NCI-H345 (cell line): ENCODE measurements around the gene KIF1A.
A peak's percentile ranks its signal among the peaks of the same experiment; 100 is the strongest.

Experiments
- DNase-seq: peaks from one replicate; lab custom pipeline; 2025; lab: John Stamatoyannopoulos, UW

The KIF1A gene

DNA sequence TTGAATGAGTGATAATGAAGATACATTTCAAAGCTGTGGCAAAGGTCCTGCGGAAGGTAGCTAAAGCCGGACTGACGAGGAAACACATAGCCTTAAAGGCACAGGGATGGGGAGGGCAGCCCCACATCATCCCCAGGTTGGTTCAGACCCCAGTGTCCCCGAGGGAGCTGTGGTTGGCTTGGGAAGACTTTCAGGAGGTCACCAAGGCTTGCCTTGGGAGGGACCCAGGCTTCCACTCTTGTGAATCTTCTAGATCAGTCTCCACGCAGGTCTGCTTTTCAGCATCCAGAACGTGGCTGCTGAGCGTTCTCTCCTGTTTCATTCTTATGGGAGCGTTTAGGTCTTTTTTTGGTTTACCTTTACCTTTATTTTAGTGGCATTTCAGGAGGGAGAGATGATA, 16.8 kb downstream of the KIF1A start:
- no peak for DNase-seq

DNA sequence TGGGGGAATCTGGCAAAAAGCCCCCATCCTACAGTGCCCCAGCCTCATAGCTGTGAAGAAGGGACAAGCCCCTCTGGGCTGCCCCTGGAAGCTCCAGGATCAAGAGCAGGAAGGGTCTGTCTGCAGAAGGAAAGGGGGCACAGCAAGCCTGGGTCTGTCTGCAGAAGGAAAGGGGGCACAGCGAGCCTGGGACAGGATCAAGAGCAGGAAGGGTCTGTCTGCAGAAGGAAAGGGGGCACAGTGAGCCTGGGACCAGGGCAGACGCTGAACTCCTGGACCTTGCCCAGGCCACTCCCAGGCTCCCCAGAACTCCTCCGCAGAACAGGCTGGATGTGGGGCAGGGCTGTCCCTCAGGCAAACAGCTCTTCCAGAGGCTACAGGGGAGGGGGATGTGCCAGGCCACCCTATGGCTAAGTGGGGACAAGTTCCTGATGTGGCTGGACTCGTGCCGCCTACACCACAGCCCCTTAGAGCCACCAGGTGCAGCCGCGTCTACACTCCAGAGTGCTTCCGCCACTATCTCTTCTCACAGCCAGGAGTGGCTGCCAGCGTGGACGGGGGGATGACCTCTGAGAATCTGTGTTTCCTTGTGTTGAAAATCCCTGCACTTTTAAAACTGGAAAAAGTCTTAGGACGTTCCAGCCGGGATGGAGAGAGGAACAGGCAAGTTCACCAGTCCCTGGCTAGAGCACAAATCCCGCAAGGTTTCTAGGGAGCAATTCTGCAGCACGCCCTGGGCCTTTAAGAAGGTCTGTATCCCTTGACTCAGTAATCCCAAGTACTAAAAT, 20.8 kb downstream of the KIF1A start:
- DNase-seq = no peak

DNA sequence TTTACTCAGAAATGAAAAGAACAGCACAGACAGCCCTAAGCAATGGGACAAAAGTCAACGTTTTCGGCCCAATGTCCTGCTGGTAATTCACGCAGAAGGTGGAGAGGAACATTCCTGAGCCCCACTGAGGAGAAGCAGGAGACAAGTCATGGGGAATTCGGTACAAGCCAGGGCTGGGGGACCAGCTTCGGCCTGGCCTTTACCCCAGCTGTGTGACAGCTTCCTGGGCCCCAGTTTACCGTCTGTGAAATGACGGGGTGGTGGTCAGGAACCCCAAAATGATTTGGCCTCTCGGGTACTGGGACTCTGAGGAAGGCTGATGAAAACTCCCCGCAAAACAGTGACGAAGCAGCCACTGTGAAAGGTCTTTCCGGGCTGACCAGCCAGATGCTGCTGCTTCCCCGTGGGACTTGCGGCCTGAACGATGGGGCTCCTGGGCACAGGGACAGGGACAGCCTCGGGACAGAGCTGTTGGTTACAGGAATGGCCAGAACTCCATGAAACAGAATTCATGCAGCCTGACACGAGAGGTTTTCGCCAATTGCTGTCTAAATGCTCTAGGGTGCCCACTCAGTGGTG, 21.6 kb downstream of the KIF1A start:
- no peak for DNase-seq

DNA sequence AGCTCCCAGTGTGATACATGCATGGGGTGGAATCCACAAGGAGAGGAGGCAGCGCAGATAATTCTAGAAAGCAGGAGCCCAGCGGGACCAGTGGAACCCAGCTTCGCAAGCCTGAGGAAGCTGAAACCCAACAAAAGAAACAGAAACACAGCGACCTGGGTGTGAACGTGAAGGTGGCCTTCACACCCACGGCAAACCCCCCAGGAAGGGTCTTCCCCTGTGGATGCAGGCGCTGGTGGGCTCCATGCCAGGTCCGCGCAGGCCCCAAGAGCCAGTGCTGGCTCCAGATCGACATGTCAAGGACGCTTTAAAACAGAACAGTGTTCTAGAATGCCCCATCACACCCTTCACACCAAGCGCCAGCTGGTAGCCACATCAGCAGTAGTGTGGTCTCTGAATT, 22.1 kb downstream of the KIF1A start:
- no peak for DNase-seq

DNA sequence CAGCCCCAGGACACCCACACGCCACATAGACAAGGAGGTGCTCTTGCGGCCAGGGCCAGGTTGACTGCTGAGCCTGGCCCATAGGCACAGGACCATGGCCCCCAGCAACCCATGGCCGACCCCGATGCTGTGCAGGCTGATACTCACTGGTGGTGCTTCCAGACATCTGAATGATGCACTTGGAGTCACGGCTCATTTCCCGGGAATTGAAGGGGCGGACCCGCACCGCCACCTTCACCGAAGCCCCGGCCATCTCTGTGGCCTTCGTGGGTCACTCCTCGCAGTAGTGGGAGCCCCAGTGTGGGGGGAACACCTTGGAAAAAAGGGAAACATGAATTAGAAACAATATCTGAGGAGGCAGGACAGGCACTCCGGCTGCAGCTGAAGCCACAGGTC, 22.5 kb downstream of the KIF1A start:
- DNase-seq = no peak

DNA sequence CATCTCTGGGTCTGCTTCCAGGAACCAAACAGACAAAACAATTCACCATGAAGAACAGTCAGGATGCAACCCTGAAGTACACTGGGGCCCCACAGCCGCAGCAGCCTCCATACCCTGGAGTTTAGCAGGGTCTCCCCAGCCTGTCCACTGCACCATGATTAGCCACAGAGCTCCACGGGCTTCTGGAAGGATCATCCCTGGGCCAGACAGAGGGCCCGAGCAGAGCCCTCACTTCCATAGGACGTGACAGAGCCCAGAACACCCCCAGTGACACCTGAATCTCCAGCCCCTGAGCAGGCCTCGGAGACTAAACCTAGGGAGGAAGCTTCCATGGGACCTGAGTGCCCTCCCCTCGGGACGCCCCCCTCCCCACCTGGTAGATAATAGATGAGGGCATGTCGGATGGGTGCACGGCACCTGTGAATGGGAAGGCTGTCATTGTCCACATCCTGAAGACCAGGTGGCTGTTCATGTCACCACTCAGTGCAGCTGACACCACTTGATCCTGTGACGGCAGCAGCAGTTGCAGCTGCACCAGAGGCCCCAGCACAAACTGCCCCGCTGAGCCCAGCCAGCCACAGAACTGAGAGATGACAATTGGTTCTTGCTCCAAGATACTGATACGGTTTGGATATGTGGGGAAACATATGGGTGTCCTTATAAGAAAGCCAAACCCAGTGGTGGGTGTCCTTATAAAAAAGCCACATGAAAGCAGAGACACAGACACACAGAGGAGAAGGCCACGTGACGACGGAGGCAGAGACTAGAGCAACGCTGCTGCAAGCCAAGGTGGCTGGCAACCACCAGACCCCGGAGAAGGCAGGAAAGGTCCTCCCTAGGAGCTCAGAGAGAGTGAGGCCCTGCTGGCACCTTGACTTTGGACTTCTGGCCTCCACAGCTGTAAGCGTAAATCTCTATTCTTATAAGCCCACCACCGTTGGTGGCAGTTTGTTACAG, 23.2 kb downstream of the KIF1A start:
- DNase-seq = peak; percentile 26

DNA sequence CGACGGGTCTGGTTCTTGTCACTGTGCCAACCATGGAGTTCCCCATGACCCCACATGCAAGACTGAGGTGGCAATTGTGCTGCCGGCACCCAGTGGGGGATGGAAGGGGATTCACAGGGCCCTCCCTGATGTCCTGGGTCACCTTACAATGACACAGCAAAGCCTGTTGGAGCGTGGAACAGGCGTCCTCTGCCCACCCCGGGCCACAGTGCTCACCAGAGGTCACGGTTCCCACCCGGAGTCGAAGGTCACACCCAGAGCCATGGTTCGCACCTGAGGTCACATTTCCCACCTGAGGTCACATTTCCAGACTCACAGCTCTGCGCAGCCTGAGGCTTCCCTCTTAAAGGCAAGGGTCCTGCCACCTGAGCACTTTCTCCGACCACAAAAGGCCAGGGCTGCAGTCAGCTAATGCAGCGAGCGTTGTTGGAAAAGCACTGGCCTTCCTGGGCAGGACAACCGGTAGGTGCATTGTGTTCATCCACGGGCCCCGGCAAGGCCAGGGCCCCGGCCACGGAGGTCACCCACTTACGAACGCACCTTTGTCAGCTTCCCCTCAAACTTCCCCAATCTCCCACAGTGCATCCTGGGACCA, 24.0 kb downstream of the KIF1A start:
- DNase-seq = no peak

DNA sequence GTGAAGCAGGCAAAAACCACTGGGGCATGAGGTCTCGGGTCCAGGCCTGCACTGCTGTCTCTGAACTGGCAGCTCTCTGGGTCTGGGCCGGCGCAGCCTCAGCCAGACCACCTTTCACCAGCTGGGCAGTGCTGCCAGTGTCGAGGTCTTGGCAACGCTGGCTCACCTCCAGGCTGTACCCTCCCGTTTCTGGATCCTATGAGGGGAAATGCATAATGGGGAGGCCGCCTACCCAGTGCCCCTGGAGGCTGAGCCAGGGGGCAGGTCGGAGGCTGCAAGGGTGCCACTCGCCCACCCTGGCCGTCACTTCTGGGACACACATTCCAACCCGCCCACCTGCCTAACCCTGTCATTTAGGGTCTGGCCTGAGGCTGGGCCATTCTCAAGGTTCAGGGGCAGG, 24.6 kb downstream of the KIF1A start:
- DNase-seq = no peak

DNA sequence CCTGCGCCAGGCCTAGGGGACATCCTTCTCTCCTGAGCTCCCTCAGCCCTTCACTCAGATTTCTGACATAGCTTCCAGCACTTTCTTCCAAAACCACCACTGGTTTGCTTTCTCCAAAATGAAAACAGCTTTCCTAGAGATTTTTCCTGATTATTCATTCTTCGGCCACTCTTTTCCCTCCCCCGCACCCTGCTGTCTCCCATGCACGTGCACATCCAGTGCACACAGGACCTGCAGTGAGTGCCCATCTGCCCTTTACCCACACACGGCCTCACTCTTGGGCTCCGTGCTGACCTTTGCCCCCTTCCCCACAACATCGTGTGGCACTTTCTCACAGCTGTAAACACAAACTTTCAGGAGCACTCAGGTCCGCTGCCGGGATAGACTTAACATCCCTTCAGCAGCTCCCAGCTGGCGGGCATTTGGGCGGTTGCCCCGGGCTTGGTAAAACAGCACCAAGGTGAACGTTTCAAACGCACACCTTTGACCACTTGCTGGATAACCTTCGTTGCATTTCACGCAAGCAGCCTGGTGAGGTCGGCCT, 25.8 kb downstream of the KIF1A start:
- DNase-seq = no peak

DNA sequence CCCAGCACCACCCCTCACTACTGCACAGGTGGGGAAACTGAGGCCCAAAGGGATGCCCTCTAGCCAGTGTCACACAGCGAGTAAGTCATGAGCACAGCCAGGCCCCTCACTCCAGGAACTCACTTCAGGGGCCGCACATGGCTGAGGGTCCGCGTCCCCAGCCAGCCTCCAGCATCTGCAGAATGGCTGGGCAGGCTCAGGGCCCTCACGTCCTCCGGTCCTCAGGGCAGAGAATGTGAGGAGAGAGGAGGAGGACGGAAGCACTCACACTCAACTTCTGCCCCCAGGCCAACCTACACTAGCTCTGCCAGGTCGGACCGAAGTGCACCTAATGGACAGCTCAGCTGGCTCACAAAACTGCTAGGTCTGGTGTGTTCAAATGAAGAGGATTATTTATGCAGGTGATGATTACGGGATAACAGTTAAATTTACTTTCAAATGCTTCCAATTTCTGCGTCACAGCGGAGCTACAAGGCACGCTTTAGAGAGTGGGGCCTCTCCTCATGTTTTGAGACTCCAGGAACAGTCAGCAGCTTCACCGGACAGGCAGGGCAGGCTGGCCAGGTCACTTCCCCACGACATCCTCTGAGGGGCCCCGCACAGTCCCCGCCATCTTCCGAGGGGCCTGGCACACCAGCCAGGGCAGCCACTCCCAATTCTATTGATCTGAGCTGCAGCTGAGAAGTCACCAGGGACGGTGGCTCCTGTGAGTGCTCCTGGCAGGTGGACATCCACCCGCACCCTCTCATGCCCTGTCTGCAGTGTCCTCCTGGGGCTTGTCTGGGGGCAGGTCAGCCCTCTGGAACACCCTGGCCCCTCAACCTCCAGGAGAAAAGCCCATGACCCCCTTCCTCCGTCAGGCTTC, 26.5 kb downstream of the KIF1A start:
- no peak for DNase-seq

DNA sequence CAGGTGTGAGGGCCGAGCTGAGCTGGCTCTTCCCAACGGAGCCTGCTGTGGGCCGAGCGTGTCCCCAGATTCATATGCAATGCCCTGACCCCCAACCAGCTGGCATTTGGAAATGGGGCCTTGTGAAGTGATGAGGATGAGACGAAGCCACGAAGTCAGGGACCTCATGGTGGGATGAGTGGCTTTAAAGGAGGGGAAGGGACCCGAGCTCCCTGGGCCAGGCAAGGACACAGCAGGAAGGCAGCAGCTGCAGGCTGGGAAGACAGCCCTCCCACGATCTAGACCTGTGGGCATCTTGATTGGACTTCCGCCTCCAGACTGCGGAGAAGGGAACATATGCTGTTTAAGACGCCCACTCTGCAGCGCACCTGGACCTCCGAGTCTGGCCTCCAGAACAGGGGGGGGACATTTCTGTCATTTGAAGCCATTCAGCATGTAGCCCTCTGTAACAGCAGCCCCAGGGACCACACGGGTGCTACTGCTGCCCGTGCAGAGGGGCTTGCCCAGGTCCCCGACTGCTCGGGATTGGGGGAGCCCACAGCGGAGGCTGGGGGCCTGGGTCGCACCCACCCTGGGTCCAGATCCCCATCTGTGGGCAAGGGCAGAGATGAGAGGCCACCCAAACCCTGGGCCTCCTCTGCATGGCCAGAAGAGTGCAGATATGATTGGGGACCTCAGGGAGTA, 27.2 kb downstream of the KIF1A start:
- DNase-seq = no peak

DNA sequence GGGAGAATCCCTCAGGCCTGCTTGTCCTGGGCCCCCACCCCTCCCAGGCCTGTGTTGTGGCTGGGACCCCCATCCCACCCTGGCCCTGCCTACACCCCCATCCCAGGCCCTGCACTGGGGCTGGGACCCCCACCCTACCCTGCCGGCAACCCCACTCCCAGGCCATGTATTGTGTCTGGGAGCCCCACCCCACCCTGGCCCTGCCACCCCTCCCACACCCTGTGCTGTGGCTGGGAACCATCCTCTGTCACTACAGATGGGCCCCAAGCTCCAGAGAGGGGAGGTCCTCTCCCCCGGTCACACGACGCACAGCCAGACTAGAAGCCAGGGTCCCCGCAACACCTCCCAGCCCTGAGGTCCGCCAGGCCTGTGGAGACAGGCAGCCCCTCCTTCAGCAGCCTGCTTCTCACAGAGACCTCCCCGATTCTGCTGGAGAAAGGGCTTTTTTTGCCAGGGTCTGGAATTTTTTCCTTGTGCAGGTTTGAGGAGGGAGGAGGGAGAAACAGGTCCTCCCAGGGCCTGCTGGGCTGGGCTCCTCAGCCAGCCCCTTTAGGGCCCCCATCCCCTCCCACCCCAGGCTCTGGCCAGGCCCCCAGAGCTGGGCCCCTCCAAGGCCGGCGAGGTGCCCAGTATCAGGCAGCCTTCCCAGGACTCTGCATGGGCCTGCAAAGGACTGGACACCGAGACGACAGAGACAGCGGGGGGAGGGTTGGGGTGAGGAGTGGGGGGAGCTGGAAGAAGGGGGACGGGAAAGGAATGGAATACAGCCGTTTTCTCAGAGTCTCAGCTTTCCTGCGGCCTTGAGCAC, 28.0 kb downstream of the KIF1A start:
- no peak for DNase-seq

DNA sequence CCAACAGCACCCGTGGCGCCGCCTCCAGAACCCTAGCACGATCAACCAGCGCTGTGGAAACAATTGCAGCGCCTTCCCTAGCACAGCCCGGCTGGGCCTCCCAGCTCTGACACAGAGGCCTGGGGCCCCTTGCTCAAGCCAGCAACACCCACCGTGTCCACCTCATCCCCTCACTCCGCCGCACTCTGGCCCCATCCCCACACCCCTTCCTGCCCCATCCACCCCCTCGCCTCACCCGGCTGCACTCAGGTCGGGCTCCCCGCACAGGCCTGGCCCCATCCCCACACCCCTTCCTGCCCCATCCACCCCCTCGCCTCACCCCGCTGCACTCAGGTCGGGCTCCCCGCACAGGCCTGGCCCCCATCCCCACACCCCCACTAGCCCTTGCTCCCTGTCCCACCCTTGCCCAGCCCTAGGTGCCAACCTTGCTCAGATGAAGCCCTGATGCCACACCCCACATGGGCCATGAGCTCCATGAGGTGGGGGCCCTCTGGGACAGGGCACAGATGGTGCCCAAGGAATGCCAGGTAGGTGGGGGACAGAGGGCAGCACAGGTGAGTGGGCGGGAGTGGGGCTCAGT, 28.7 kb downstream of the KIF1A start:
- no peak for DNase-seq

DNA sequence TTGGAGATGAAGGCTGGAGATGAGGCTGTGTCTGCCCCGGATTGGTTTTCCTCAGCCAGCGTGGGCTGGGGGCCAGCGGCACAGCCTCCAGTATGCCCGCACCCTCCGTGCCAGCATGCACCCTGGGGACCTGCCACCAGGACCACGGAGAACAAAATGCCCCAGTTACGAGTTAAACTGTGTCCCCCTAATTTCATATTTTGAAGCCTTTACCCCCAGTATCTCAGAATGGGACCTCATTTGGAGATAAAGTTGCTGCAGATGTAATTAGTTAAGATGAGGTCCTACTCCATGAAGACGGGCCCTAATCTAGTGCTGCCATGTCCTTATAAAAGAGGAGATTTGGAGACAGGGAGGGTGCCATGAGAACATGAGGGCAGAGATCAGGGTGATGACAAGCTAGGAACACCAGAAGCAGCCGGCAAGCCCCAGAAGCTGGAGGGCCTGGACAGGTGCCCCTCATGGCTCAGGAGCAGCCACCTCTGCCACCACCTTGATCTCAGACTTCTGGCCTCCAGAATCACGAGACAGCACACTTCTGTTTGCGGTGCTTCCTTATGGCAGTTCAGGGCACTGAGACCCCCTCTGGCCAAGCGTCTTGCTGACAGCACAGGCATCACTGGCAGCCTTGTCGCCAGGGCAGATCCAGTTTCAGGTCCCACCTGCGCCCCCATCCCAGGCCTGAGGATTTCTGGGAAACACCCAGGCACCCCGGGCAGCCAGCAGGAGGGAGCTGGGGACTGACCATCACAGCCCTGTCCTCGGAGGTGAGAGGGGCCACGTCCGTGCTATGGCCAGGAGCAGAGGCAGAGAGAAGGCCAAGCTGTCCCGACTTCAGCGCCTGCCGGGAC, 29.4 kb downstream of the KIF1A start:
- no peak for DNase-seq

DNA sequence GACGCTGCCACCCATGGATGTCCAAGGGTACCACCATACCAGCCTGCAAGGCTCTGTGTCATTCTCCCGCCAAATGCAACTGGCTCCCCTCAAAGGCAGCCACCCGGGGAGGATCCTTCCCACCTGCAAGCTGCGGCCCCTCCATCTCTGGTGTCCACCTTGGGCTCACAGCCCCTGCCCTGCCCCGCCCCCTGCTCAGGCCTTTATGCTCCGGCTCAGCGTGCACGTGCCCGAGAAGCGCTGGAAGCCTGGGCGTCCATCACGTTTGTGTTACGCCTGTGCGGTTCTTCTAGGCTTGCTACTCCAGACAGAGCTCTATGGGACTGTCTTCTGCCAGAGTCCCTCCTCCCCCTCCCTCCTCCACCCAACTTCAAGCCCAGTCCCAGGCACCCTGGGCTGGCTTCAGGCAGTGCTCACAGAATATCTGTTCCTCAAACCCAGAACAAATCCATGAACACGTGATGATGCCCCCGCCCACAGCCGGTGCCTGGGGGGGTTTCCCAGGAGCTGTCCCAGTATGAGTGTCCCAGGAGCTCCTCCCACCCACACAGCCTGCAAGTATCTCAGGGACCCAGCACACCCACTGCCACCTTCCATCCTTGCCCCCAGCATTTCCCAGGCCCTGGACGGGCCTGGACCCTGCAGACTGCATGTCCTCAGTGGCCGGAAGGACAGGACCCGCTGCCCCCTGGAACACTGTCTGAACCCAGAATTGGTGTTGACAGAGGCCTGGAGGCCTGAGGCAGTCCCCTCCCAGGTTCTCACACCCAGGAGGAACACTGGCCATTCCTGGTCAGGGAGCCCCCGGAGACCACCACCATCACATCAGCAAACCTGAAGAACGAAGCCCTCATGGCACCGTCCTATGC, 30.3 kb downstream of the KIF1A start:
- no peak for DNase-seq

DNA sequence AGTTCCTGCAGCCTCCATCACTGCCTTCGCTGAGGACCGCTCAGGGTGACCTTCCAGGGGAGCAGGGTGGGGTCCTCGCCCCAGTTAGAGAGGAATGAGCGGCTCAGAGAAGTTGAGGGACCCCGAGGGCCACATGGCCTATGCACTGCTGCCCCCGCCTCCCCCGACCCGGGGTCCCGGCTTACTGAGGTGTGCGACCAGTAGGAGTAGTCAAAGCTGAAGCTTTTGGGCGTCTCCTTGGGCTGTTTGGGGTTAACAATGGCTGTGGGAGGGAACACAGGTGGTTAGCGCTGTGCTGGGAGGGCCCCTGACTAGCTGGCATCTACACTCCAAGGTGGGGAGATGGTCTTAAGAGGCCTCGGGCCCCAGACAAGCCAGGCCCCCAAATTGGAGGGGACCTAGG, 31.0 kb downstream of the KIF1A start:
- no peak for DNase-seq

DNA sequence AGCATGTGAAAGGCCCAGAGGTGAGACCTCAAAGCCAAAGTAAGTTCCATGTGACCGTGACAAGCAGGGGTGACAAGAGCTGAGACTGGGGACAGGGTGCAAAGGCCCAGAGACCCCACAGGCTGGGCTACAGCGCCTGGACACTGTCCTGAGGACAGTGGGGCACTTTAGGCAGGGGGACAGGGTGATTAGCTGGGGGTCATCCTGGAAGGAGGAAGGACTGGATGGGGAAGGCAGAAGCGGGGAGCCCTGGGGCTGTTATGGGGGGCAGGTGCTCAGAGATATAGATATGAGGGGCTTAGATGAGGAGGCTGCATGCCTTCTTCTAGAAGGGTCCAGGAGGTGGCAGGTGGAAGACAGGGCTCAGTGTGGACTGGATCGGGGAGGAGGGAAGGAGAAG, 31.5 kb downstream of the KIF1A start:
- DNase-seq = no peak
